HG02981 (cell line): ENCODE measurements around the gene CETN3.
"Not testable (repeated sequence)": the region's sequence is repeated elsewhere in the genome, so short reads cannot be mapped to it uniquely, and the experiment has no call there.

Experiments
- ATAC-seq: cut with Tn5 transposase; IDR thresholded peaks from one replicate; pipeline ENCODE4 v1.9.1; 2021; ENCODE audit warnings: mild to moderate bottlenecking, moderate library complexity; ENCODE audit not compliant: unreplicated experiment

Gene CETN3

DNA sequence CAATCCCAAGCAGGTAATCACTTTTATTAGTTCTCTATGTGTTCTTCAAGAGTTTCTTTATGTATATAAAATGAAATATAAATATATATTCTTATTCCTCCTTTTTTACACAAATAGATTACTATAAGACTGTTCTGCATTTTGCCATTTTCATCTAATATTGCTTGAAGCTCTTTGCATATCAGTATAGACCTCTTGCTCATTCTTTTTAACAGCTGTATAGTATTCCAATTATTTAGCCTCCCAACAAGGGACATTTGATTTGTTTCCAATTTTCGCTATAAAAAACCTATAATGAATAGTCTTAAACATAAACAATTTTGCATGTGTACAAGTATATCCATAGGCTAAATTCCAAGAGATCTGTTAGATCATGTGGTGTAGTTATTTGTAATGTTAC is 25.2 kb downstream of the CETN3 start:
- ATAC-seq, result no peak

DNA sequence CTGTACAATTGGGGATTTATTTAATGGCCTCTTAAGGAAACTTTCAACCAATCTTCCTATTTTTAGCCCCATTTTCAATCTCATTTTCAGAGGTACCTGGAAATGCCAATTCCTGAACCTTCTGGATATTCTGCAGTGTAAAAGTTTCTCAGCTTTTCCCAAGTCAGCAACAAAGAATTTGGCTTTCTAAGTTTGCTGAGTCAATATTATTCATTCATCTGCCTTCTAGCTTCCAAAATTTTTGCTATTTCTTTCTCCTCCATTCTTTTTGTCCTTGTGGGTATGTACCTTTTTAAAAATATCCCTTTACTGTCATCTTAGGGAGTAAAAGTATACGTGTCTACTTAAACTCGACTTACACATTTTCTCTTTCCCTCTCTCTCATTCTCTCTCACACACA is 25.7 kb downstream of the CETN3 start:
- ATAC-seq, result no peak

DNA sequence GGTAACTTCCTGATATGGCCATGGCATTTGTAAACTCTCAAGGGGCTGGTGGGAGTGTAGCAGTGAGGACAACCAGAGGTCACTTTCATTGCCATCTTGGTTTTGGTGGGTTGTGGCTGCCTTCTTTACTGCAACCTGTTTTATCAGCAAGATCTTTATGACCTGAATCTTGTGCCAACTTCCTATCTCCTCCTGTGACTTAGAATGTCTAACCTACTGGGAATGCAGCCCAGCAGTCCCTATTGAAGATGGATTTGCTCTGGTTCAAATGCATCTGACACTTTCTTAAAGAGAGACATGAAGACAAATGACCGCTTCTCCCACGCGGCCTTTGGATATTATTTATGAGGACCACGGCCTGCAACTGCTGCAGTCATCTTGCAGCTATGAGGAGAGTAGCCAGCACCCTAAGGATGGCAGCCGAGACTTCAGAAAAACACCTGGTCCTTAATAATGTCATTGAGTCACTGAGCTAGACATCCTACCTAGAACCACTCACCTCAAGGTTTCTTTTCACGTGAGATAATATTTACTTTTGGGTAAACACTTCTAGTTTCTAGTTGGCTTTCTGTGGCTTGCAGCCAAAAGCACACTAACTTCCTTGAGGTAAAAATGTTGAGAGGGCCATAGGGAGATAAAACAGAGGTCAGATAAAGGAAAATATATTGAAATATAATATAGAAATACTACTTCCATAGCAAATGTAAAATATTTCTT is 28.2 kb downstream of the CETN3 start:
- no peak for ATAC-seq

DNA sequence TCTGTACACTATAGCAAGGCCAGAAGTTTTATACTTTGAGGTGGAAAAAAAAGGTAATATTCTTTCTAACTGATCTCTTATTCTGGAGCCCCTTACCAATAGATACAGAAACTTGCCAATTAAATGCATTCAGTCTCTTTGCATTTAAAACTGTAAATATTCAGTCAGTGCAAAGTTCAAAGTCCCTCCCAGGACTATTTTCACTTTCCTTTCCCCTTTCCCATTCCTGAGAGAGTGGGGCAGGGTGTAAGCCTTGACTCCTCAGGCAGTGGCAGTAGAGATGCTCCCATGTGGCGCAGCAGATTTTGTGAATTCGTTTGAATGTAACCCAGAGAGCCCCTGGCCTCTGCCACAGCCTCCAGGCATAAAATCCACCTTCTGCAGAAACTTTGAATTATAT is 29.9 kb downstream of the CETN3 start:
- ATAC-seq, result no peak

DNA sequence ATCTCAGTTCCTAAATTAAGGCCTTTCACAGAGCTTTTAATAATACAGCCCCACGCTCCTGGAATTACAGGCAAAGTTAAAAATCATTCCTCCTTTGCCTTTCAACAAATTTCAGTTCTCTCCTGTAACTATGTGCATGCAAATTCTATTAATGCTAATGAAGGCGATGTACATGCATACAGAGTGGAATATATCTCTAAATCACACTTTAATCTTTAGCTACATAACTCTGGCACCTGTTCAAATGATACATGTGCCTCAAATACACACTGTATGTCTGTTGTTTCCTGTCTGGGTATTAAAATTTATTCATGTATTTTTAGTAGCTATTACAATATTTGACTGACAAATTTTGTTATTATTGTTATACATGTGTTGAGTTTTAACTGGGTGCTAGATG is 30.8 kb downstream of the CETN3 start:
- ATAC-seq, result no peak

DNA sequence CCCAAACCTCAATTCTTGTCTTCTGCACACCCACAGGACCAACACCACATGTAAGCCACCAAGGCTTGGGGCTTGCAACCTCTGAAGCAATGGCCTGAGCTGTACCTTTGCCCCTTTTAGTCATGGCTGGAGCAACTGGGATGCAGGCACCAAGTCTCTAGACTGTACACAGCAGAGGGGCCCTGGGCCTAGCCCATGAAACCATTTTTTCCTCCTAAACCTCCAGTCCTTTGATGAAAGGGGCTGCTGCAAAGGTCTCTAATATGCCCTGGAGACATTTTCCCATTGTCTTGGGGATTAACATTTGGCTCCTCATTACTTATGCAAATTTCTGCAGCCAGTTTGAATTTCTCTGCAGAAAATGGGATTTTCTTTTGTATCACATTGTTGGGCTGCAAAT is 38.3 kb downstream of the CETN3 start:
- not testable (repeated sequence) for ATAC-seq

DNA sequence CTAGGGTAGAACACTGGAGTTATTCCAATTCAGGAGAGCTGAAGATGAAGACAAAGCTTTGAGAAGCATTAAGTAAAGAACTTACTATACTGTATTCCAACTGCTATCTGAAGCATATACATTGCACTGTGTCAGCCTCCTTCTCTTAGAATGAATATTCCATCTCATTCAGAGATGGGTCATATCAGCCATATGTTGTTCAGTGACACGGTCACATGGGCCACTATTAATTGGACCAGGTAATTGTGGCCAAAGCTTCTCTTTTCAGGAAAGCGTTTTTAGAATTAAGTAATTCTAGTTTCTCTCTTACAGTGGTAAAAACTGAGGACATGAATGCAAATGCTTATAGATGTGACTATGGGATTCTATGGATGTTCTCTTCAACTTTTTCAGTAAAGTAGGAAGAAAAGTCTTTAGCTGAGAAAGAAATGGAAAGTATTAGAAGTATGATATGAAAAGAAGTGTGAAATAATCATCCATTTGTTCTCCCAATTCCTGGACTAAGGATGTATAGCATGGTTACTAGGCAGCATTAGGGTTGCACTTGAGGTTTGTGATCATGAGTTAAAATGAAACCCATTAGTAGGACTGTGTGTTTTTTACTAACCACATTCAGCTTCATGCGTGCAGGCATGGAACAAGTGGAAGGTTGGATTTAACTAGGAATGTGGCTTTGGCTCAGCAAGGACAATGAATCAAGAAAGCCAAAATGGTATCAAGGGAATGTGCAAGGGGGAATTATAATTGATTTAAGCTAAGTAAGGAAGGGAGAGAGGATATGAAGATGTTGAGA is 40.9 kb downstream of the CETN3 start:
- peak; percentile 86 for ATAC-seq

DNA sequence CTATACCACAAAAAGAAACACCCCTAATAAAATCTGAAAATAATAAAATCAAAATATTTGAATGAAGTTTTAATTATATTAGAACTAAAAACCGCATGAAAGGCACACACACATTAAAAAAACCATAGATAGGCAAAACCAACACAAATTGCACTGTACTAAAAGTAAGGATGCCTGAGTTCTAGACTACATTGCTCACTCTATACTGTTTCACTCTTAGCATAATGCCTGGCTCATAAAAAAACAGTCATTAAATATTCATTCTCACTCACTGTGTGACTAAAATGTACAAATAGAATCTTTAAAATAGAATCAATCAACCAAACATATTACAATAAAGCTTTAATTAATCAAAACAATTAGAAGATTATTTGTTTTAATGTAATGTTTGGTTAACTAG is 41.7 kb downstream of the CETN3 start:
- ATAC-seq, result no peak

DNA sequence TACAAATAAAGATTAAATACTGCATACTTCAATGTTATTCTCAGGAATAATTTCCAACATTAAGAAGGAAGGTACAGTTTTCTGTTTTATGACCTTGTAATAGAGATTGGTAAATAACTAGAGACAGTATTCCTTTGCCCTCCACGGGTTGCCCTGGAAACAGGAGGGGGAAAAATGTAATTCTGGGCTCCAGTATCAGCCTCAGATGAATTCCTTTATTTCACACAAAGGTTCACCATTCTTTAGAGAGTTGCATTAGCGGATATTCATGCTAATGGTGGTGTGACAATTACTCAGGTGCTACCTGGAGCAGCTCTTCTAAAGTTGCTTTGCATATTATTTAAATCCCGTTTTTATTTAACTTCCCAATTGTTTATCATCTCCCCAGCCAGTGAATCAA is 42.6 kb downstream of the CETN3 start:
- no peak for ATAC-seq

DNA sequence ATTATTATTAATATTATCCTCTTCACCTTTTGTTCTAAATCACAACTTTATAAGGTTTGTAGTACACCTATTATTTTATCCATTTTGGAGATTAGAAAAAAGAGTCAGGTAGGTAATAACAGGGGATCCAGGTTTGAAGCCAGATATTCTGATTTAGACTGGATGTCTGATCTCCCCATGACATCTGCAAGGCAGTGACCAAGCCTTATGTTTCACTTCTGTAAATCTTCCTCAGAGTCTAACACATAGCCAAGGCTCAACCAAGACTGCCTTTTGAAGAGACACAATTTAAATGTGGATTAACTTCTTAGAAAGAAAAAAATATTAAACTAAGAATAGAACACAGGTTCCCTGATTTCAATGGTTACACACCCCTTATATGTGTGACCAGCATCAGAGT is 44.2 kb downstream of the CETN3 start:
- ATAC-seq, result no peak

DNA sequence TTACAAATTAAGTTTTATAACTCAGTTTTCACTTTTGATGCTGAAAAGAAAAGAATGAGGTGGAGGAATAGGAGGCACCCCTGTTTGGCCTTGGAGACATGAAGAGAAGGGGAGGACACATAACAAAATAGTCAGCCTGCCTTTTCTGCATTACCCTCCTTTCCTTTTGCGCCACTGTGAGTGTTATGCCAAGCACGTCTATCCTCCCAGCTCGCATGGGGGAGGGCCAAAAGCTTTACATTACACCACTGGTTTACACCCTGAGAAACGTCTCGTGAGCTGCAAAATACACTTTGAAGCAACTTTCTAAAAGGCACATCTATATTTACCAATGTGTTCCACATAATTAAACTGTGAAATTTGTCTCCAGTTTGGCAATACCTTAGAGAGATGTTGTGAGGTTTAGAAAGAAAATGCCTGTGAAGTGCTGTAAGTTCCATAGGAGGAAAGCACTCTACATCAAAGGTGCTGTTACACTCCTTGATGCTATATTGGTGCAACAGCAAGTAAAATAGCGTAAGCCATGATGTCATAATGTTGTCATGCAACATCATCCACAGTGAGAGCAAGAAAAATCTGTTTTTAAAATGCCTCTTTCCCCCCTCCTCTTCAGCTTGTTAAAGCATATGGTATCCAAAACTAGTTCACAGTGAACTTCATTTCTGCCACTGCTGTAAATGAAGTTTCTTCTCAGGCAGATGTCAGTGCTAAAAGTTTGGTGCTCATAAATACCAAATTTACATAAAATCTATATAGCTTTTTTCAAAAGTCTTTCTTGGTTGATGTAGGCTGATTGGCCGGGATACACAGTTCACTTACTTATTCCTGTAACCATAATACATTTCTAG is 50.3 kb downstream of the CETN3 start:
- ATAC-seq, result no peak

DNA sequence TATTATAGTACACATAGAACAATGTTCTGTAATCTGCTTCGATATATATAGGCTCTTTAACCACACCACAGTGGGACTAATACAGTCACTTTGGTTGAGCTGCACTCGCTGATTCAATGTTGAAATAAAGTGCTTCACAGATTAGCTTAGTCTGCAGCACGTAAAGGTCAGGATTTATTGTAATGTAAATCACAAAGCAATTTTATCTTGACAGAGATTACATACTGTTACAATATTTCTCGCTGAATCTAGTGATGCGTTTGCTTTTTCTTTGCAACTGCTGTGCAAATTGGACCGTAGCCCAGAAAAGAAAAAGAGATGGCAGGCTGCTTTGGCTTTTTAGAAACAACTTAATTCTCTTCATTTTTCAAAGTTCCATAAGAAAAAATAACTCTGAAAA is 52.9 kb downstream of the CETN3 start:
- no peak for ATAC-seq

DNA sequence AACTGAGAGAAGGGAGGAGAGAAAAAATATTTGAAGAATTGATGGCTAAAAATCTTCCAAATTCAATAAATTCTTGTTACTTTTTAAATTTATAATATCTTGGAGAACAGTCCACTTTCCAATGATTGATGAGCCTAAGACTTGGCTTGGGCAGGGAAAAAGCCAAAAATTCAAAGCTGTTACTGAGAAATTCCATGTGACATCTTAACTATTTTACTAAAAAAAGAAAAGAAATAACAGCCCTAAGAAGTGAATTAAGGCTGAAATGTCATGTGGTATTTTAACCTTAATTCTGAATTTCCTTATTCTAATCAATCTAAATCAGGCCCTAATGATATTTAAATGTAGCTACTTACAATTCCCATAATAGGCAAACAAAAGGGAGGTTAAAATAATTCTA is 53.4 kb downstream of the CETN3 start:
- no peak for ATAC-seq

DNA sequence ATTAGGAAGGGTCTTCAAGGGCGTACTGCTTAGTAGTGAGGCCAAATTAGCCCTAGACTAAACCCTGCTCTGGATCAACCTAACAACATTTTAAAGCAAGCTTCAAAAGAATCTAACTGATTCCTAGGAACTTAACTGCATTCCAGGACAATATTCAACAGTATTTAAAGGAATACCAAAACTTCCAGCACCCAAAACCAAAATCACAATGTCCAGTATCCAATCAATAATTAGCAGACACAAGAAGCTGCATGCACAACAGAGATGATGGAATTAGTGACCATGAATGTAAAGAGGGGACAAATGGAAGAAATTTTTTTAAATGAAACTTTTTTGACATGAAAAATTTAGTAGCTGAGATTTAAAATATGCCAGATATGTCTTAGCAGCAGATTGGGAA is 53.9 kb downstream of the CETN3 start:
- no peak for ATAC-seq

DNA sequence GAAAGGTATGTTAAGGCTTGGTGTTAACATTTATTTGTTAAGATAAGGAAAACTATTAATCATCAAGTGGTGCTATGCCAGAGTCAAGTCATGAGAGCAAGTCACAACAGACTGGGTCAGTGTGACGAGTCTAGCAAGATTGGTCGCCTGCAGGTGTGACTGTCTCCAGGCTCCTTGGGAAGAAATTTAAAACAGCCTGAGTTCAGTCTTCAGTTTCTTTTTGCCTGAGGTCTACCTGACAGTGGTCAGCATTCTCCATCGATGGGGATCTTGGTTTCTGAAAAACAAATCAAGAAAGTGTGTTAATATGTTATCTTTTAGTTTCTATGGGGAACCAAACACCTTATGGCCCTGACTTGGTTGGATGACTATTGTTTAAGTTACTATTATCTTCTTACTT is 56.3 kb downstream of the CETN3 start:
- ATAC-seq, result peak; percentile 87

DNA sequence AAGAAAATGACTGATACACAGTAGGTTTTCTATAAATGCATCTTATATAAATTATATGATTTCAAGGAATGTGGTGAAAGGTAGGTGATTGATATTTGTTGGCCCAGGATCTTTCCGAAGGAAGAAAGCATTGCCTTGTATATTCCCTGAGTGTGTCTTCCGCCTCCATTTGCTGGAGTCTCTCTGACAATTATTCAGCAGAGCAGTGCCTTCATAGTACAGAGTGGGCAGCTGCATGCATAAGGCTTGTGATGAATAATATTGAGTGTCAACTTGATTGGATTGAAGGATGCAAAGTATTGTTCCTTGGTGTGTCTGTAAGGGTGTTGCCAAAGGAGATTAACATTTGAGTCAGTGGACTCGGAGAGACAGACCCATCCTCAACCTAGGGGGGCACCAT is 58.5 kb downstream of the CETN3 start:
- ATAC-seq, result no peak

DNA sequence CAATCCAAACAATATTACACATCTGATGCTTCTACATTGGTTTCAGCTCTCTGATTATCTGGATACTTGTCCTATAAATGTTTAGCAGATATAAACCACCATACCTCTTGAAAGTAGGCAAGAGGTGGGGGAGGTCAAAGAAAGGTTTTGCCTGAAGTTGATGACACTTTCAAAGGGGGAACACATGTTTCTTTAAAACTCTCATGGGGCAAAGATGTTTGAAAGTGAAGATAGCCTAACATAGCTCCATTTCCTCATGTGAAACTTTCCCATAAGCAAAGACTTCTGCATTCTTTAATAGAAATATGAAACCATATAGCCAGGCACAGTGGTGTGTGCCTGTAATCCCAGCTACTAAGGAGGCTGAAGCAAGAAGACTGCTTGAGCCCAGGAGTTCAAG is 62.1 kb downstream of the CETN3 start:
- peak; percentile 81 for ATAC-seq

DNA sequence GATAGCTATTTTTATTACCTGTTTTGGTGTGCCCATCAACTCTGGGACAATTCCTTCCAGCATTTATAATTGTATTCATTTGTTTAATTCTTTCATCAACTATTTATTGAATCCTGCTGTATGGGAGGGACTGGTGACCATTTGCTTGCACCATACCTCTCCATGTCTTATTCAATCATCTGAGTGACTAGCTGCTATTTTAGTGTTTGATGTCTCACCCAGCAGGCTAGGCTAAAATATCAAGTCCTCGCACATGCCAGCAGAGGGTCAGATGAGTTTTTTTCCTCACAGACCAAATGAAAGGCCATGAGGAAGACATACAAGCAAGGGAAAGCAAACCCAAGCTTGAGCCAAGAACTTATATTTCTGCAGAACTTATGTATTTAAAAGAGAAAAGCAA is 63.9 kb downstream of the CETN3 start:
- no peak for ATAC-seq

DNA sequence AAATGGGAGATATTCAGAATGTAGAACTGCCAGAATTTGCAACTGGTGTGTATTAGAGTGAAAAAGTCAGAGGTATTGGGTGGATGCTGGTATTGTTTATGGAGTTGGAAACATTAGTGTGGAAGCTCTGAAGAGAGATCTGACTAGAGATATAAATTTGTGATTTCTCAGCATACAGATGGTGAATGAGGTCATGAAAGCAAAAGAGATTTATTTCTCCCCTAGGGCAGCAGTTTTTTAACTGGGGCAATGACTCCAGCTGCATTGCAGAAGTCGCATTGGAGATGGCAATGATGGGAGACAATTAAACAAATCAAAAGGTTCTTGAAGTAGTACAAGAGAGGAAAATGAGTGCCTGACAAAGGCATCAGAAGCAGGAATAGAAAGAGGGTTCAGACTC is 64.9 kb downstream of the CETN3 start:
- ATAC-seq, result no peak

DNA sequence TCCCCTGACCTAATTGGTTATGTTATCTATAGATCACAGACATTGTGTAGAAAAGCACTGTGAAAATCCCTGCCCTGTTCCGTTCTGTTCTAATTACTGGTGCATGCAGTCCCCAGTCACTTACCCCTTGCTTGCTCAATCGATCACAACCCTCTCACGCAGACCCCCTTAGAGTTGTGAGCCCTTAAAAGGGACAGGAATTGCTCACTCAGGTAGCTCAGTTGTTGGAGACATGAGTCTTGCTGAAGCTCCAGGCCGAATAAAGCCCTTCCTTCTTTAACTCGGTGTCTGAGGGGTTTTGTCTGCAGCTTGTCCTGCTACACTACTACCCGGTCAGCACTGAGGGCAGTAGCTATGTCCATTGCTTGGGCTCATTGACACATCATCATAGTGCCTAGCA is 65.8 kb downstream of the CETN3 start:
- ATAC-seq, result not testable (repeated sequence)

DNA sequence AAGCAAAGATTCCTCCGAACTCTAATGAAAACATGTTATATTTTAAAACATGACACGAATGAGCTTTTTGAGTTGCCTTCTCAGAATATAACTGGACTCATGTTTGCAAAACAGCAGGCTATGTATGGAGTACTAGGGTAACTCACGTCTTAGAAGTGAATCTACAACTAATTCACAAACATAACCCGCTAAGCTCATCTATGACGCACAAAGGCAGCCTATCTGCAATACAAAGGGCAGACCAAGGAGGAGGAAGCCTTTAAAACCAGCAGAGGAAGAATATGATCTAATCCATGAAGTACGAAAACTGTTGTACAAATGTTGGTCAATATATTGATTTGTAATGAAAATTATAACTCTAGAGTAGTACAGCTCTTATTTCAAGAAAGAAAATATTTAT is 67.0 kb downstream of the CETN3 start:
- ATAC-seq, result no peak
